GM12878 (cell line): ENCODE results near the gene PRR12. TPM values are rescaled to one million over a fixed set of nuclear protein-coding genes. Genes with fewer than 3 reads are reported as not detected.

ENCODE experiments used
- ATAC-seq: fragments of 200-7000 bp; cut with Tn5 transposase; 3 replicates; pipeline ENCODE4 v1.9.1; 2020; ENCODE audit warnings: mild to moderate bottlenecking, moderate library complexity
- BruUV-seq: library from RNA; stranded (reverse); fragments of 400-500 nt; replicated peaks from 2 replicates; lab custom pipeline; 2021; lab: Mats Ljungman, UMichigan
- CTCF ChIA-PET: fragments of 300-600 bp; sonication (Branson Sonifier 250); formaldehyde crosslinking; extraction: SDS; loops from one replicate; lab custom pipeline; 2021; ENCODE audit warnings: inconsistent platforms; lab: Yijun Ruan, JAX
- POLR2A ChIA-PET: fragments of 350-600 bp; formaldehyde crosslinking; extraction: SDS; loops from one replicate; lab custom pipeline; 2021; ENCODE audit warnings: inconsistent platforms; lab: Charles Lee
- RAD21 ChIA-PET: fragments of 300-600 bp; sonication (Branson Sonifier 250); formaldehyde crosslinking; loops from one replicate; lab custom pipeline; 2023; ENCODE audit warnings: antibody characterized with exemption; ENCODE audit not compliant: unreplicated experiment; lab: Charles Lee
- SMC1A ChIA-PET: fragments of 300-600 bp; sonication (Branson Sonifier 250); formaldehyde crosslinking; loops from one replicate; lab custom pipeline; 2023; ENCODE audit not compliant: unreplicated experiment, uncharacterized antibody; lab: Charles Lee
- DNase-seq: peaks from one replicate; pipeline ENCODE4 v3.0.0-alpha.2; 2011; ENCODE audit warnings: low read depth, low spot score
- FAIRE-seq: peaks from 3 replicates; lab custom pipeline; 2011; peaks lifted over from hg19 to GRCh38; lab: Jason Lieb, UNC
- H2AFZ ChIP-seq: 2 replicates; pipeline ENCODE4 v1.6.0; 2011; ENCODE audit warnings: low read depth, low read length, control low read depth; ENCODE audit not compliant: control insufficient read depth
- H3K27ac ChIP-seq: 2 replicates; pipeline ENCODE4 v1.5.1; 2011; ENCODE audit warnings: control low read depth; ENCODE audit not compliant: control insufficient read depth, insufficient read depth
- H3K27me3 ChIP-seq, 2 experiments: replicated peaks in 1 of 2; 2 replicates each; pipeline versions ENCODE4 v1.6.0 to v1.6.1; 2011; ENCODE audit warnings: low read length in 1 of 2; ENCODE audit not compliant: control insufficient read depth in 2 of 2, insufficient read depth in 2 of 2
- H3K36me3 ChIP-seq, 2 experiments: 2 replicates each; pipeline ENCODE4 v1.5.1; 2011; ENCODE audit warnings: low read length in 1 of 2; ENCODE audit not compliant: control insufficient read depth in 2 of 2, insufficient read depth in 2 of 2
- H3K4me1 ChIP-seq: 2 replicates; pipeline ENCODE4 v1.6.1; 2011; ENCODE audit warnings: mild to moderate bottlenecking, low read length, moderate library complexity, mixed read lengths; ENCODE audit not compliant: control insufficient read depth, insufficient read depth
- H3K4me2 ChIP-seq: 2 replicates; pipeline ENCODE4 v1.6.0; 2011; ENCODE audit warnings: control low read depth; ENCODE audit not compliant: control insufficient read depth, insufficient read depth
- H3K4me3 ChIP-seq: fragments of 200-600 bp; sonication (generic); 2 replicates; pipeline ENCODE4 v1.5.1; 2016
- H3K79me2 ChIP-seq: 2 replicates; pipeline ENCODE4 v1.6.0; 2011; ENCODE audit warnings: low read length; ENCODE audit not compliant: control insufficient read depth, insufficient read depth
- H3K9ac ChIP-seq: 2 replicates; pipeline ENCODE4 v1.8.0; 2011; ENCODE audit warnings: low read length, control low read depth, mixed read lengths; ENCODE audit not compliant: control insufficient read depth, insufficient read depth
- H3K9me3 ChIP-seq: replicated peaks from 3 replicates; pipeline ENCODE4 v1.5.1; 2011; ENCODE audit warnings: mild to moderate bottlenecking, low read length; ENCODE audit not compliant: control insufficient read depth, insufficient read depth
- H4K20me1 ChIP-seq: 2 replicates; pipeline ENCODE4 v1.6.0; 2011; ENCODE audit not compliant: control insufficient read depth, insufficient read depth
- CHD1 ChIP-seq: IDR thresholded peaks from 2 replicates; pipeline ENCODE4 v1.6.1; 2012; ENCODE audit warnings: low read depth, low read length, improper control_type of control experiment
- HCFC1 ChIP-seq: fragments of 150-350 bp; IDR thresholded peaks from 2 replicates; pipeline ENCODE4 v1.6.1; 2014; ENCODE audit warnings: low read length
- MTA3 ChIP-seq: IDR thresholded peaks from 2 replicates; pipeline ENCODE4 v1.6.1; 2012; ENCODE audit warnings: low read length, inconsistent platforms, borderline replicate concordance
- MXI1 ChIP-seq: fragments of 150-350 bp; IDR thresholded peaks from 2 replicates; pipeline ENCODE4 v1.6.1; 2011; ENCODE audit warnings: low read depth, mild to moderate bottlenecking, inconsistent platforms, low read length, improper control_type of control experiment
- PKNOX1 ChIP-seq: fragments of 450-650 bp; IDR thresholded peaks from 2 replicates; pipeline ENCODE4 v1.6.1; 2016; ENCODE audit warnings: mild to moderate bottlenecking
- POLR2A ChIP-seq: IDR thresholded peaks from 2 replicates; pipeline ENCODE4 v1.6.1; 2011; ENCODE audit warnings: low read depth, mild to moderate bottlenecking, low read length
- RAD21 ChIP-seq: IDR thresholded peaks from 2 replicates; pipeline ENCODE4 v1.6.1; 2011; ENCODE audit warnings: mild to moderate bottlenecking, low read depth, low read length, moderate library complexity; ENCODE audit not compliant: insufficient read depth
- RAD51 ChIP-seq: fragments of 450-650 bp; IDR thresholded peaks from 2 replicates; pipeline ENCODE4 v1.6.1; 2016; ENCODE audit warnings: moderate library complexity, mild to moderate bottlenecking, inconsistent platforms
- RELB ChIP-seq: fragments of 450-650 bp; IDR thresholded peaks from 2 replicates; pipeline ENCODE4 v1.6.1; 2017; ENCODE audit warnings: low read depth, mild to moderate bottlenecking, moderate library complexity
- SUZ12 ChIP-seq: fragments of 200-600 bp; sonication (generic); IDR thresholded peaks from one replicate; pipeline ENCODE4 v1.6.1; 2018; ENCODE audit warnings: antibody characterized with exemption, mild to moderate bottlenecking; ENCODE audit not compliant: unreplicated experiment
- TBL1XR1 ChIP-seq: IDR thresholded peaks from 2 replicates; pipeline ENCODE4 v1.6.1; 2012; ENCODE audit warnings: low read depth, low read length, improper control_type of control experiment
- YBX1 ChIP-seq: fragments of 450-650 bp; IDR thresholded peaks from 2 replicates; pipeline ENCODE4 v1.6.1; 2016; ENCODE audit warnings: antibody characterized with exemption
- ZBTB4 ChIP-seq: fragments of 450-650 bp; formaldehyde crosslinking; IDR thresholded peaks from 2 replicates; pipeline ENCODE4 v1.4.0; 2022; ENCODE audit warnings: mild to moderate bottlenecking, moderate library complexity
- WGBS: methylation state at CpG from one replicate; pipeline ENCODE4 v1.1.6; 2016; ENCODE audit warnings: low lambda C conversion rate; ENCODE audit not compliant: insufficient replicate concordance, insufficient coverage; ENCODE audit errors: missing lambda C conversion rate; 5-methylcytosine and 5-hydroxymethylcytosine counted together
- in situ Hi-C: fragments of 300-500 bp; cut with MboI; formaldehyde crosslinking; loops from 9 replicates; pipeline ENCODE4 v1.14.3; 2018; ENCODE audit warnings: mixed read lengths
- intact Hi-C: fragments of 100-400 bp; cut with micrococcal nuclease; formaldehyde crosslinking; loops from one replicate; pipeline ENCODE4 v1.14.2; 2022; ENCODE audit not compliant: unreplicated experiment
- polyA plus RNA-seq, 11 experiments: library from polyadenylated mRNA; depleted of rRNA in 4 of 11; unstranded in 6 of 11; stranded (reverse) in 5 of 11; fragments of >200 nt; fragmentation: Nextera tagmentation in 4 of 11; fragmentation: Illumina TruSeq in 1 of 11; extraction: Ambion mirVana in 4 of 11; extraction: Trizol in 1 of 11; gene quantifications; 1 replicate in 1 of 11; 2 replicates in 10 of 11; pipeline versions ENCODE4 v1.2.1 to v1.2.3, GENCODE V29; 2011 to 2016; ENCODE audit warnings: inconsistent platforms in 2 of 11, missing spikeins in 2 of 11, low read depth in 1 of 11
- total RNA-seq, 4 experiments: library from RNA; depleted of rRNA in 3 of 4; stranded (reverse); fragments of >200 nt in 3 of 4; fragmentation: Illumina TruSeq in 1 of 4; extraction: Trizol in 1 of 4; gene quantifications; 2 replicates each; pipeline versions ENCODE4 v1.2.1 to v1.2.3, GENCODE V29; 2013 to 2021
- TF ChIP-seq, protein P1 (sequence below): IDR thresholded peaks from 2 replicates; pipeline ENCODE4 v1.6.1; 2011; ENCODE audit warnings: mild to moderate bottlenecking, low read depth, low read length, moderate library complexity; ENCODE audit not compliant: insufficient replicate concordance
- TF ChIP-seq, protein P2 (sequence below): fragments of 450-650 bp; IDR thresholded peaks from 2 replicates; pipeline ENCODE4 v1.6.1; 2014; ENCODE audit warnings: mild to moderate bottlenecking

The PRR12 gene
- total and polyA plus RNA-seq, 10 of the 15 experiments (the other 5 are each of a cell fraction or from before 2014, with no cell fraction given) = 0.02 to 25.3 (median 1.6) TPM

GRCh38 chr19:49645995-49646394 is 55.0 kb downstream of the PRR12 start:
- Histone ChIP-seq H3K79me2 (peaks cover 32% of the 10 kb centered on the region), H3K36me3 (peaks cover 0 to 5% of the 10 kb centered on the region in 2 experiments; a peak in 3 of 4 replicates), H3K9ac (no peak overlapping the region), H3K9me3 (no peaks in the 10 kb centered on the region), H3K4me3 (no peak overlapping the region), H3K4me2 (no peak overlapping the region), H4K20me1 (no peaks in the 10 kb centered on the region), H3K27me3 (no peaks in the 10 kb centered on the region), H3K4me1 (peaks cover 12% of the 10 kb centered on the region), H3K27ac (no peak overlapping the region), H2AFZ (no peak overlapping the region)
- WGBS = 93% methylated on average over 12 of the region's 13 CpGs
- RAD21 ChIA-PET = no interaction called here
- BruUV-seq = no TSS peak
- CTCF ChIA-PET = no interaction called here
- POLR2A ChIA-PET = interaction anchor here (6.5 kb wide), 1 partner anchor 30 kb away, joined by 200 read pairs; the partner anchor contains the start of gene PRMT1
- SMC1A ChIA-PET = no interaction called here
- intact Hi-C loops (no loop called here), in situ Hi-C loops (no loop called here)
- ATAC-seq (no peak), DNase-seq (no peak), FAIRE-seq (no peak)
- no peak for TF ChIP-seq YBX1
- TF ChIP-seq TBL1XR1 = no peak
- TF ChIP-seq POLR2A = no peak
- TF ChIP-seq RAD21 = no peak
- TF ChIP-seq, protein P1, sequence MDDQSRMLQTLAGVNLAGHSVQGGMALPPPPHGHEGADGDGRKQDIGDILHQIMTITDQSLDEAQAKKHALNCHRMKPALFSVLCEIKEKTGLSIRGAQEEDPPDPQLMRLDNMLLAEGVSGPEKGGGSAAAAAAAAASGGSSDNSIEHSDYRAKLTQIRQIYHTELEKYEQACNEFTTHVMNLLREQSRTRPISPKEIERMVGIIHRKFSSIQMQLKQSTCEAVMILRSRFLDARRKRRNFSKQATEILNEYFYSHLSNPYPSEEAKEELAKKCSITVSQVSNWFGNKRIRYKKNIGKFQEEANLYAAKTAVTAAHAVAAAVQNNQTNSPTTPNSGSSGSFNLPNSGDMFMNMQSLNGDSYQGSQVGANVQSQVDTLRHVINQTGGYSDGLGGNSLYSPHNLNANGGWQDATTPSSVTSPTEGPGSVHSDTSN = no peak
- TF ChIP-seq SUZ12 = no peak
- TF ChIP-seq CHD1 = no peak
- no peak for TF ChIP-seq ZBTB4
- no peak for TF ChIP-seq RAD51
- TF ChIP-seq MTA3 = no peak
- no peak for TF ChIP-seq MXI1
- TF ChIP-seq, protein P2, sequence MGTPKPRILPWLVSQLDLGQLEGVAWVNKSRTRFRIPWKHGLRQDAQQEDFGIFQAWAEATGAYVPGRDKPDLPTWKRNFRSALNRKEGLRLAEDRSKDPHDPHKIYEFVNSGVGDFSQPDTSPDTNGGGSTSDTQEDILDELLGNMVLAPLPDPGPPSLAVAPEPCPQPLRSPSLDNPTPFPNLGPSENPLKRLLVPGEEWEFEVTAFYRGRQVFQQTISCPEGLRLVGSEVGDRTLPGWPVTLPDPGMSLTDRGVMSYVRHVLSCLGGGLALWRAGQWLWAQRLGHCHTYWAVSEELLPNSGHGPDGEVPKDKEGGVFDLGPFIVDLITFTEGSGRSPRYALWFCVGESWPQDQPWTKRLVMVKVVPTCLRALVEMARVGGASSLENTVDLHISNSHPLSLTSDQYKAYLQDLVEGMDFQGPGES = no peak
- TF ChIP-seq HCFC1 = no peak
- TF ChIP-seq PKNOX1 = no peak
- no peak for TF ChIP-seq RELB
